C4-2B (cell line): ENCODE measurements around the gene SPG21.

ENCODE experiments used
- CTCF ChIP-seq: fragments of 450-650 bp; conservative IDR thresholded peaks from 2 replicates; pipeline ENCODE4 v1.5.1; 2017; ENCODE audit warnings: mild to moderate bottlenecking
- ZFX ChIP-seq: fragments of 450-650 bp; IDR thresholded peaks from 2 replicates; pipeline ENCODE4 v1.6.1; 2017

GRCh38 chr15:65028338-65028737 lies 38.6 kb upstream of the SPG21 start:
- no peak for TF ChIP-seq CTCF
- no peak for TF ChIP-seq ZFX
